GM19035 (cell line): ENCODE data around the gene SKAP1.
"Not testable (repeated sequence)": the region's sequence is repeated elsewhere in the genome, so short reads cannot be mapped to it uniquely, and the experiment has no call there.

Experiments
- ATAC-seq: cut with Tn5 transposase; IDR thresholded peaks from one replicate; pipeline ENCODE4 v1.9.1; 2021; ENCODE audit not compliant: unreplicated experiment

SKAP1 gene

DNA sequence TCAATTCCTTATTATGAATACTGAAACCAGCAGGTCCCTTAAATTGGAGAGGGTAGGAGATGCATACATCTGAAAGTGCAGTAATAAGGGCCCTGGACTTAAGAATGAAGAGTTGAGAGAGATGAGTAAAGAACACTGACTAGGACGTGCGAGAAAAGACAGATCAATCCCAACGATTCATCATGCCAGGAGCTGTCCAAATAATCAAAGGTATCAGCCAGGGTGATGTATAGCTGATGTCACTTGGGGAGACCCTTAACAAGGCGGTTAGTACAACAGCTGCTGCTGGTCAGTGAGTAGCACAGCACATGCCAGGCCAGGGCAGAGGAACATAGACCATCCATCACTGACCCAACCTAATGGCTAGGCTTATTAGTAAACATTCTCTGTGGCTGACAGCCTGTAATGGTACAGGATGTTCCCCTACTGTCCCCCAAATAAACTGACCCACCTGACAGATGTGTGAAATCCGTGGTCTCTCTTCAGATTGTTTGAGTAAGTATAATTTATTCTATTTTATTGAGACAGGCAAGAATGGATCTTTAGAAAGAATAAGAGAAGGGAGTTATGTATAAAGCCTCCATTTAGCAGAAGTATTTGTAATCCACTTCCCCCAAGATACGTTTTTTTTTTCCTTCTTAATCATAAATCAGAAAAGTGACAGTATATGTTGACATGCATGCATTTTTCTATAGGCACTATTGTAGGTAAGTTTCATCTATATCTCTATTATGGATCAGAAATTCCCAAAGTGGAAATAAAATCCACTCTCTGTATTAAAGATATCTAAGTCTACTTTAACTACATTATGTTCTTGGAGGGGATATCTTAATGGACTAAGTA, 204.1 kb downstream of the SKAP1 start:
- ATAC-seq = no peak

DNA sequence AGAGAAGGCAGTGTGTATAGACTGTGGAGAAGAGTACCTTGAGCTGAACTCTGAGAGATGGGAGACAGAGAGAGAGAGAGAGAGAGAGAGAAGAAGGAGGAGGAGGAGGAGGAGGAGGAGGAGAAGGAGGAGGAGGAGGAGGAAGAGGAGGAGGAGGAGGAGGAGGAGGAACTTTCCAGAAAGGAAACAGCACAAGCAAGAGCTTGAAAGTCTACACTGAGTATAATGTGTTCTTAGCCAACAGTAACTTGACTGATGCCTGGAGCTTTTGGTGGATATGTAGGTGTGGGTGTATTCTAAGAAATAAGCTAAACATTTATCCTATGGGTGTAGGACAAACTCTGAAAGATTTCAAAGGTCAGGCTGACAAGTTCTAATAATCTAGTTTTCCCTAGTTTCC, 206.1 kb downstream of the SKAP1 start:
- ATAC-seq = no peak

DNA sequence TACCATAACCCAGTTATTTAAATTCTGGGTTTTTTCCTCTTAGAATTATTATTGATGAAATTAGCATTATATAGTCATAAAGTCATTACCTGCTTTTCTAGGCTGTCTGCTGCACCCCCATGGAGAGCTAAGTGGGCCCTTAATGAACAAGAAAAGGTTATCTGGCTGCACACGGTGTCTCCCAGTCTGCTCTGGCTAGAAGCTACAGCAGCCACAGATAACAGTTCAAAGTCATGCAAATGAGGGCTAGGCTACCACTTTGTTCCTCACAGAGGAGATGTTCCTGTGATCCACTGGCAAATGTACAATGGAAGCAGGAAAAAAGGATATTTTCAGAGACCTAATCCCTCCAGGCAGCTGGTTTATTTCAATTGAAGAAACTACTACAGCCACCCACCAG, 210.4 kb downstream of the SKAP1 start:
- ATAC-seq = no peak

DNA sequence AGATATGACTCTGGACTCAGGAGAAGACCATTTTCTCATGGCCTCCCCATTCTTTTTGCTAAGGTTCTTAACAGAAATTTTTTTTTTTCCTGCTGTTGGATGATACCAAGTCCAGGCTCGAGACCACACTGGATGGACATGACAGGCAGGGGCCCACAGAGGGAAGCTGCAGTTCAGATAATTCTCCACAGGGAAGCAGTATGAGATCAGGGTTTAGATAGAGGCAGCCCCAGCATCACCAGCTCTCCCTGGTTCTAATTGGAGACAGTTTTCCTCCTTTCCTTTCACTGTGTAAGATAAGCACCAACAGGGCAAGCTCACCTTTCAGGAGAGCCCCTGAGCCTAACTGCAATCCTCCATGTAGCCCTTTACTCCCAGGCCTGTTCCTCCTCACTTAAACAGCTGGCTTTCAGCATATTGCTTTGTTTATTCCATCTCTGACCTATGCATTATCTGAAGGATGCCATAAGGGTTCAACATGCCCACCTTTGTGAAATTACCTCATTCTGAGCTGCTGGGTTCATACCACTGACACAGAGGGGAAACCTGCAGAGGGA, 214.4 kb downstream of the SKAP1 start:
- ATAC-seq = no peak

DNA sequence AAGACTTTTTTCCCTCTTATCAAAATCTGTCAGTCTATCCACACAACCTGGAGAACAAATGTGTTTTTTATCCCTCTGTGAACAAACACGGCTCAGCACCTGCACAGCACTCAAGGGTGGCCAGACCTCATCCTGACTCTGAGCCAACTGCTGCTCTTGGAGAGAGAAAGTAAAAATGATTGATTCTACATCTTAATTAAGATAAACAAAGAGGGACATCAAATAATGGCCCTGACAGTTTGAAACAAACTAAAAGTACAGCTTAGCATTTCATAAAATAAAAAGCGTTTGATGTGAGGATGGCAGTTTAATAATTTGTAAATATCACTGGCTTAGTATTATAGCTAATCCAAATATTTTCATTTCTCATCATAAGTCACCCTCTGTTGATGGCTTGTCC, 216.2 kb downstream of the SKAP1 start:
- ATAC-seq = no peak

DNA sequence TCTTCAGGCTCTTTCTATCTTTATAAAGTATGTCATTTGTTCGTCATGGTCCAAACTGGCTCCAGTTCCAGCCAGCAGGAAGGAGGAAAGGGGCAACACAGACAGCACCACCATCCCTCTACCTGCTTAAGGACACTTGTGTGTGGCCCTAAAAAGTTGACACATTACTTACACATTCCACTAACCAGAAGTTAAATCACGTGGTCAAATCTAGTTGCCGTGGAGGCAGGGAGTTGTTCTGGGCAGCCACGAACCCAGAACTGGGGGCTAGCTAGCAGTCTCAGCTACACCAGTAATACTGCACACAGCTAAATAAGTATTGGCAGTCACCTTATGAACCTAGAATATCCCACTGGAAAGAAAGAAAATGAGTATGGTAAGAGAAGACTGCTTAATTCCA, 218.2 kb downstream of the SKAP1 start:
- ATAC-seq = no peak

DNA sequence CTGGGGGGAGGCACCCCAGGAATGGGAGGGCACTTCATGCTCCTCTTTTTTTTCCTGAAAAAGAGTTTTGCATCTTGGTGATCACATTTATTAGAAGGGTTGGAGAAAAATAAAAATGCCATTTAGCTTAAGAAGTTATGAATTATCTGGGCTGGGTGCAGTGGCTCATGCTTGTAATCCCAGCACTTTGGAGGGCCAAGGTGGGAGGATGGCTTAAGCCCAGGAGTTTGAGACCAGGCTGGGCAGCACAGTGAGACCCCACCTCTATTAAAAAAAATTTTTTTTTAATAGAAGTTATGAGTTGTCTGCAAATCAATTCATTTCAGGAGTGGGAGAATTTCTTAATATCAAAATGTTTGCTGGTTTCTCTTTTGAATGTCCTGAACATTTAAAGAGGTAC, 219.0 kb downstream of the SKAP1 start:
- no peak for ATAC-seq

DNA sequence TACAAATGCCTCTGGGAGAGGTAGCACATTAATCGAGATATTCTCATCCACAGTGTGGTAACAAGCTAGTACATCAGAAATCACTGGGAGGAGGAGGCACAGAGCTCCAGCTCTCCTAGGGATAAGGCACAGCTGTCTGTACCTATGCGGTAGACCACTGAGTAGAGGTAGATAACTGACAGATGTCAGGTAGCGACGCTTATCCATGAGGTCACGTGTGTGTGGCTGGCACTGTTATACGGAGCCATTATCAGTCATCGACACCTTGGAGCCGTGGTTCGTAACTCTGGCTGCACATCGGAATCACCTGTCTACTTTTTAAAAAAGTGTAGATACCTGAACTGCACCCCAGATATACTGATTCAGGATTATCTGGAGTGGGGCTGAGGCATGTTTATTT, 220.0 kb downstream of the SKAP1 start:
- no peak for ATAC-seq

DNA sequence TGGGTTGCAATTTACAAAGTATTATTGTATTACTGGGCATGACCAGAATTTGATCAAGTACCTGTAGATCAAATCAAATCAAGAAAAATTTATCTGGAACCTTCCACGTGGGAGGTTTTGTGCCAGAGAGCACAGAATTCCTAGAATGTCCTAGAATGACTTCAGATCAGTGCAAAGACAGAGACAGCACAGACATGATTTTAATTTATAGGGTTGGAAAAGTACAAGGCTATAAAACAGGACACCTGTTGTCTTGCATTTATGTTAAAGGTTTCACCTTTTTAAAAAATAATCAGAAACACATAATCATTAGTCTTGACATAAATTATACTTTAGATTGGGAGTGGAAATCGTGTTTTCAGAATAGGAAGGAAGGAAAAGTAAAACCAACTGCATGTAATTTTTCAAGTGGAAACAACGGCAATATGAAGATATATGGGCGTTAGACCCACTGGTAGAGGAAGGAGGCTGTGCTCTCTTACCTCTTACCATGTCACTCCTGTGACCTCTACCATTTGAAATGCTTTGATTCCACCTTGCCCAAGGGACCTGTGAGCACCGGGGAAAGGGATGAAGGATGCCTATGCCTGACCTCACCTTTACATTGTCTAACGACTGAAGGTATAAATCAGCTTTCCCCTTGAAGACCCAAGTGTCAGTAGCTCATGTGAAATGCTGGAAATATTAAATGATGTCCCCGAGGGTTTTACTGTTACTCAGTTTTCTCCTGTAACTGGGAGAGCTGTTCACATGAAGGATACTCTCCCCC, 222.1 kb downstream of the SKAP1 start:
- ATAC-seq = no peak

DNA sequence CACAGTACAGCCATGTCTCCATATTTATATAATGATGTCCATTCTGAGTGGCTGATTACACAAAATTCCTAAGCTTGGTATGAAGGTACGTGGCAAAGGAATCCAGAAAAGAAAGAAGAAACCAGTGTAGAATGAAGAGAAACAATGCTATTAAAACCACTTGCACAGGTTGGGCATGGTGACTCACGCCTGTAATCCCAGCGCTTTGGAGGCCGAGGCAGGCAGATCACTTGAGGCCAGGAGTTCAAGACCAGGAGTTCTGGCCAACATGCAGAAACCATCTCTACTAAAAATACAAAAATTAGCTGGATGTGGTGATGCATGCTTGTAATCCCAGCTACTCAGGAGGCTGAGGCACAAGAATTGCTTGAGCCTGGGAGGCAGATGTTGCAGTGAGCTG, 223.0 kb downstream of the SKAP1 start:
- not testable (repeated sequence) for ATAC-seq

DNA sequence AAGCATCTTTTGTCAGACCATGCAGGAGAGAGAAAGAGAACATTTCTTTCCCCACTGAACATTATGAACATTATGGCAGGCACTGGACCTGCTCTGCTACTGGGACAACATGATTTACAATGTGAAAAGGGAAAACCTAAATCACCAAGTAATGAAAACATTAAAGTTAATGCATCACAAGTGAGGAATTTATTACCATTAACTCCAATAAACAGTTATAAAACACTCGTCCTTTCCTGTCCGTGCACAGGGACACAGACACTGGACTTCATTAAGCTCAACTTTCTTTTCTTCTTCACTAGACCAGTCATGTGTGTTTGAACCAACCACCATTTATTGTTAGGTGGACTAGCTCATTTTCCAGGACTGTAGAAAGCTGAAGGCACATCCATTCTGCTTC, 227.1 kb downstream of the SKAP1 start:
- ATAC-seq = no peak

DNA sequence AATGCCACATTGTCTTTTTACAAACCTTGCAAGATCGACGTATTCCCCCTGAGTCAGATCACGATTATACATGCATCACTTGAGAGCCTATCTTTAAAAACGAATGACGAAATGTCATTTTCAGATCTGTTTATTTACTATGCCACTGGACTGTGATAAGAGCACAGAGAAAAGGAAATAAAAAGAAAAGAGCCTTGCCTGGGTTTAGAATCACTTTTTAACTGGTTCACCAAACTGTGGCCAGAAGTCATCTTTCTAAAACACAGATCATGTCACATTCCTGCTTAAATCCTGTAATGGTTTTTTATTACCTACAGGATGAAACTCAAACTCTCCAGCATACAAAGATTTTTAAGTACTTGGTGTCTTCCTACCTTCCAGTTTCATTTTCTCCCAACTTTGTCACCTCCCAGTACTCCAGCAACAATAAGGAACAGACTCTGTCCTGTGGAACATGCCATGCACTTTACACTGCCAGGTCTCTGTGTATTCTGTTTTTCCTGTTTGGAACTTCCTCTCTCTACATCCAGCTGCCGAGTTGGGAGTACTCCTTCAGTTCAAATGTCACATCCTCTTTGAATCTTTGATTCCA, 231.0 kb downstream of the SKAP1 start:
- no peak for ATAC-seq

DNA sequence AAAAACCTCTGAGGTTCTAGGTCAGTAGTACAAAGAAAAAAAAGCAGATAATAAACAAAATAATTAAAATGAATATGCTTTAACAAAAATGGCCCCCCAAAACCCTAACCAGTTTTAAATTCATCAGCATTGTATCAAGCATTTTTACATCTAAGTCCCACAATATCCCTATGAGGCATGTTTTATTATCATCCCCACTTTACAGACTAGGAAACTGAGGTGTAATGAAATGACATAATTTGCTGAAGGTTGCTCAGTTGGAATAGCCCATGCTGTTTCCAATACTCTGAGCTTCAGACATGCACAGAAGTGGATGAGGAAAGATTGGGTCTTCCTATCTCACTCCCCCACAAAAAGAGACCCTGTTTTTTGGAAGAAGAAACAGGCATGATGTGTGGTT, 234.1 kb downstream of the SKAP1 start:
- no peak for ATAC-seq

DNA sequence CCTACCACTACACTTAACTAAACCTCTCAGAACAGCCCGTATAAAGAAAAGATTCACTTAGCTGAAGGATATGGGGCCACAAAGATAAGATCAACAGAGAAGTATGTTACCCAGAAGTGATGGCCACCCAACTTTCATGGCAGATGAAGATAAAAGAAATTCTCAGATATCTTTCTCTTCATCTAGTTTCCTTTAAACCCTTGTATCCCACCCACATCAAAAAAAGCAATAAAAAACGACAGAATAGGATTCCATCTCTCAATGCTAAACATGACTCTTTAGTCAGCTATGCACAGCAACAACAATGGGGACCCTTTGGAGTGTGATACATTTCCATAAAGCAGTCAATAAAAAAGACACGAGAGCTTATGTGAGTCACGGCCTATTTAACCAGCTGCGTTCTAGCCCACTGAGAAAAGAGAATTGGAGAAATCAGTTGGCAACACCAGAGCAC, 235.9 kb downstream of the SKAP1 start:
- ATAC-seq = no peak

DNA sequence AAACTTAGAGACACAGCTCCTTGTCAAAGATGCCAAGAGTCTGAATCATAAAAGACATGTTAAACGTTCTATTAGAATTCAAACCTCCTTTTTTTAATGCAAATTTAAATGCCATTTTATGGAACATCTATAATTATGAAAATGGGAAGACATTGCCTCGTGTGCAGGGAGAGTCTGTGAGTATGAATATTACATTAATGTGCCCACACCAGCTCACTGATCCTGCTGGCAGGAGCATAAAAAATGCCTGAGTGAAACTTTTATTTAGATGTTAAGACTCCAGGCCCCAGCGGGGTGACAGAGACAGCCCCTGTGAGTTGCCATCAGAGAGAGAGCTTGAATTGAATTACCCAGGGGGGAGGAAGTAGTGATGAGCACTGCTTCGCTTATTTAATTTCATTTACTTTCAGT, 237.7 kb downstream of the SKAP1 start:
- ATAC-seq = no peak

DNA sequence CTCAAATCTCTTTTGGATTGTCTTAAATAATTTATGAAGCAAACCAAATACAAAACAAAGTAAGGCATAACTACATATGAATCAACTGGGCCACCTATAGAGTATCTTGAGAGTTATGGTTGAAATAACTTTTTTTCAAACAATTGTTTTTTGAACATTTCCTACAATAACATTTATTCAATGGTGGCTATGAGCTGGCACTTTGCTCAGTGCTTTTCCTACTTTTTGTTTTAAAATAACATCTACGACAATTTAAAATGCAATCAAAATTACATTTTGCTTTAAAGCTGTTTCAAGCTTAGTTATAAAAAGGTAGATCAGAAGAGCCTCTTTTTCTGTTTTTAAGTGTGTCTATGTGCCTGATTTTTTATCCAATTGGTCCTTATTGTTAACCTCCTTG, 238.7 kb downstream of the SKAP1 start:
- ATAC-seq = no peak

DNA sequence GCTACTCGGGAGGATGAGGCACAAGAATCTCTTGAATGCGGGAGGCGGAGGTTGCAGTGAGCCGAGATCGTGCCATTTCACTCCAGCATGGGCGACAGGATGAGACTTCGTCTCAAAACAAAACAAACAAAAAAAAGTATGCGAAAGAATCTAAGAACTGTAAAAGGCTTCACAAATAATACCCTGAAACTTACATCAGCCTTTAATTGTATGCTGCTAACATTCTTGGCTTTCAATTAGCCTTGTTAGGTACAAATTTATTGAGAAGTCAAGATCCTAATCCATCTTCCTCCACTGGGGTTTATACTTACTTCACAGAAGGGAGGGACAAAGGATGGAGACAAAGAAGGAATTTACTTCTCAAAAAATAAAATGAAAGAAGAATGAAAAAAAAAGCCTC, 239.1 kb downstream of the SKAP1 start:
- ATAC-seq = no peak

DNA sequence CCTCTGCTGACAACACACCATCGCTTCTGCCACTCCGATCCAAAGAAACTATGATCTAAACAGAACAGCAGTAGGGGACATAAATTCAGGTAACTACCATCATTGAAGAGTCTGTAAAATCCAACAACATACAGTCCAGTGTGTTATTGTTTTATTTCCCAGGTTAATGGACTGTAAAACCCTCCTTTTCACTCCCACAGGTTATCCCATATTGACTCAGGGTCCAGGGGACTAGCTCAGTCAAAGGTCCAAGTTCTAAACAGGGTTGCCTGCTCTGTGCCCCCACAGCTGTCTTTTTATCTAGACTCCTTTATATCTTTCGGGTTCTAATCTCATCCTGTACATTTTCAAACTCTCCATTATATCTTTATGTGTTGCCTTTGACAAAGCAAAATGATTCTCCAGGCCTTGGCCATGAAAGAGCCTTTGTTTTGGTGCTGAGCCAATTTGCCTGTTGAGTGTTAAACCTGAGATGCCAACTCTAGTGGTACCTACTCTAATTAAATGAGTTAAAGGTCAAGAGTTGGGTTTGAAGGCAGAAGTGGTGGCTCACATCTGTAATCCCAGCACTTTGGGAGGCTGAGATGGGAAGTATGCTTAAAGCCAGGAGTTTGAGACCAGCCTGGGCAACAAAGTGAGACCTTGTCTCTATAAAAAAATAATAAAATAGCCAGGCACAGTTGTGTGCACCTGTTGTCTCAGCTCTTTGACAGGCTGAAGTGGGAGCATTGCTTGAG, 242.0 kb downstream of the SKAP1 start:
- ATAC-seq = no peak

DNA sequence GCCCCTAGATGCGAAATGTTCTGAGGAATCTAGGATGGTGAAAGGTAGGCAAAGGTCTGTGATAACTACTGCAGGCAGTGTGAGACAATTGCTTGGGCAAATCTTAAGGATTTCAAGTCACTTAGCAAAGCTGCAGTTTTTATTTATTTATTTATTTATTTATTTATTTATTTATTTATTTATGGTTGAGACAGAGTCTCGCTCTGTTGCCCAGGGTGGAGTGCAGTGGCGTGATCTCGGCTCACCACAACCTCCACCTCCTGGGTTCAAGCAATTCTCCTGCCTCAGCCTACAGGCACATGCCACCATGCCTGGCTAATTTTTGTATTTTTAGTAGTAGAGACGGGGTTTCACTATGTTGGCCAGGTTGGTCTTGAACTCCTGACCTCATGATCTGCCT, 243.7 kb downstream of the SKAP1 start:
- not testable (repeated sequence) for ATAC-seq

DNA sequence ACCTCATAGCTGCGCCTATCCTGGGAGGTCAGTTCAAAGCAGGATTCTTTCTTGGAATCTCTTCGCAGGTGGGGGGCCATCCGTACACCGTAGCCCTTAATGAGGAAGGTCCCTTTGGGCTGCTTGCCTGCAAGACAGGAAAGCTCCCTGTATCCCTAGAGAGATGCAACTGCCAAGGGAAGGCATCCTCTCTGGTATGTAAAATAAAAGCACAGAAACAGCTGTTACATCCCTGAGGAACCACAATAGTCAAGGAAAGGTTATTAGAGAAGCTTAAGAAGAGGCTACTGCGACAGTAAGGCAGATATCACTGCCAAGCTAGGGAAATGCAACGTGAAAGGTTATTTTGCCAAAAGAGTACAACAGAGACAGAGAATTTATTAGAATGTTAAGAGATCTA, 245.3 kb downstream of the SKAP1 start:
- no peak for ATAC-seq

DNA sequence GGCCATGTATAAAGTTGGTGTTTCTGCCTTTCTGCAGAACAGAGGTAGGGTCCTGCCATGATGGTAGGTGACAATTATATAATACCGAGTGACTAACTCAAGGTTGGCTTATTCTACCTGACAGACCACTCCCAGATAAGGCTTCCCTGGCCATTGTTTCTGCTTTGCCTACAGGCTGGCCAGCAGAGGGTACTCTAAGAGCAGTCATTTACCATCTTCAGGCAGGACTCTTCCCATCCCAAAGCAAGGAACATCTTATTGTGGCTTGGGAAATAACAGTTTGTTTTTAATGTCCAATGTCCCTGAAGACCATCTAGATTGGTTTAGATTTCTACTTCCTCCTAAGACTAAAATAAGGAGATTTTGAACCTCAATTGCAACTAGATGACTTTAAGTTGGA, 248.4 kb downstream of the SKAP1 start:
- no peak for ATAC-seq
